ENCODE data around the gene KLK12. TPM values are rescaled to one million over a fixed set of nuclear protein-coding genes. Genes with fewer than 3 reads are reported as not detected.

KLK12 gene
- total and polyA plus RNA-seq, 2 donors (not counting 1 experiment from before 2014, with no cell fraction given) = not detected

DNA sequence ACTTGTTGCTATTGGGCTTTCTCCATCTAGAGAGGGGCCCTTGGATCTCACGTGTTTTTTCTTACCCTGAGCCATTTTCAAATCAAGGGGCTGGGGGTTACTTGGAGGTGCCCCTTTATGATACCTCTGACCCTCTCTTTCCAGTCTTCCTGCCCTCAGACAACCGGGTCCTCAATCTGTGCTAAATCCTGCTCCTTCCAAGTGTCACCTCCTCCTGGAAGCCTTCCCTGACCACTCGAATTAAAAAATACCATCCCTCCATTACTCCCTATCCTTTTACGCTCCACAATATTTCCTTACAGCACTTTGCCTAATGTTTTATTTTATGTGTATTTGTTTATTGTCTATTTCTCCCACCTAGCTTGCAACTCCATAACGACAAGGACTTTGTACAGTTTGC is 36.7 kb downstream of the KLK12 start:
- no peaks in the 10 kb centered on the region for H3K4me1 Mint-ChIP-seq
- H3K27me3 ChIP-seq (replicated peaks in 1 of 4; ENCODE audit: control extremely low read depth in 1 of 4, control insufficient read depth in 3 of 4, insufficient read depth in 4 of 4, low read length in 3 of 4) = peaks cover 0 to 26% (median 2%) of the 10 kb centered on the region in 4 experiments
- H3K79me2 ChIP-seq (ENCODE audit: control insufficient read depth, insufficient read depth, low read length) = no peaks in the 10 kb centered on the region
- H3K27ac ChIP-seq (ENCODE audit: low read length in 2 of 2) = no peak overlapping the region
- H3K4me3 ChIP-seq (ENCODE audit: control extremely low read depth in 1 of 5, extremely low read depth in 1 of 5, insufficient read depth in 1 of 5, low read depth in 2 of 5, low read length in 4 of 5) = no peak overlapping the region
- no peaks in the 10 kb centered on the region for H3K4me1 ChIP-seq (ENCODE audit: control insufficient read depth in 2 of 2, insufficient read depth in 2 of 2, low read length in 2 of 2)
- ChIA-PET CTCF (no interaction called here), POLR2A (no interaction called here)
- H3K27ac Mint-ChIP-seq = no peak overlapping the region
- no peak for ATAC-seq (ENCODE audit: low read depth)
- TF ChIP-seq, protein P1, sequence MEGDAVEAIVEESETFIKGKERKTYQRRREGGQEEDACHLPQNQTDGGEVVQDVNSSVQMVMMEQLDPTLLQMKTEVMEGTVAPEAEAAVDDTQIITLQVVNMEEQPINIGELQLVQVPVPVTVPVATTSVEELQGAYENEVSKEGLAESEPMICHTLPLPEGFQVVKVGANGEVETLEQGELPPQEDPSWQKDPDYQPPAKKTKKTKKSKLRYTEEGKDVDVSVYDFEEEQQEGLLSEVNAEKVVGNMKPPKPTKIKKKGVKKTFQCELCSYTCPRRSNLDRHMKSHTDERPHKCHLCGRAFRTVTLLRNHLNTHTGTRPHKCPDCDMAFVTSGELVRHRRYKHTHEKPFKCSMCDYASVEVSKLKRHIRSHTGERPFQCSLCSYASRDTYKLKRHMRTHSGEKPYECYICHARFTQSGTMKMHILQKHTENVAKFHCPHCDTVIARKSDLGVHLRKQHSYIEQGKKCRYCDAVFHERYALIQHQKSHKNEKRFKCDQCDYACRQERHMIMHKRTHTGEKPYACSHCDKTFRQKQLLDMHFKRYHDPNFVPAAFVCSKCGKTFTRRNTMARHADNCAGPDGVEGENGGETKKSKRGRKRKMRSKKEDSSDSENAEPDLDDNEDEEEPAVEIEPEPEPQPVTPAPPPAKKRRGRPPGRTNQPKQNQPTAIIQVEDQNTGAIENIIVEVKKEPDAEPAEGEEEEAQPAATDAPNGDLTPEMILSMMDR (IDR thresholded peaks at IDR 0.05) = no peak
- TF ChIP-seq EZH2 (IDR thresholded peaks at IDR 0.05; ENCODE audit: borderline replicate concordance, insufficient read depth, low read depth, low read length, poor library complexity, severe bottlenecking) = no peak
- intact Hi-C loops (cut with micrococcal nuclease) = no loop called here
- no peak for DNase-seq
- no peak overlapping the region for H3K4me3 Mint-ChIP-seq
- no peak overlapping the region for H2AFZ ChIP-seq (ENCODE audit: insufficient read depth, low read depth, low read length, poor library complexity, severe bottlenecking)
- no peaks in the 10 kb centered on the region for H3K9me3 Mint-ChIP-seq (ENCODE audit: insufficient read depth)
- H3K27me3 Mint-ChIP-seq = peaks cover 27% of the 10 kb centered on the region
- H3K36me3 ChIP-seq (replicated peaks in 1 of 2; ENCODE audit: control extremely low read depth in 1 of 2, control insufficient read depth in 1 of 2, extremely low read depth in 1 of 2, insufficient read depth in 2 of 2, low read length in 1 of 2) = no peaks in the 10 kb centered on the region
- no peak overlapping the region for H3K9ac ChIP-seq (ENCODE audit: low read length)
- H3K9me3 ChIP-seq (ENCODE audit: control extremely low read depth in 1 of 3, control insufficient read depth in 2 of 3, insufficient read depth in 1 of 3, low read length in 2 of 3) = peaks cover 0 to 26% (median 3%) of the 10 kb centered on the region in 3 donors
- WGBS (ENCODE audit: insufficient coverage) = 63% methylated on average over 1 of the region's 5 CpGs
- no peaks in the 10 kb centered on the region for H4K20me1 ChIP-seq (ENCODE audit: control insufficient read depth, insufficient read depth, low read length, poor library complexity, severe bottlenecking)
- no peak overlapping the region for H3K4me2 ChIP-seq (replicated peaks; ENCODE audit: low read depth, low read length, poor library complexity, severe bottlenecking)

DNA sequence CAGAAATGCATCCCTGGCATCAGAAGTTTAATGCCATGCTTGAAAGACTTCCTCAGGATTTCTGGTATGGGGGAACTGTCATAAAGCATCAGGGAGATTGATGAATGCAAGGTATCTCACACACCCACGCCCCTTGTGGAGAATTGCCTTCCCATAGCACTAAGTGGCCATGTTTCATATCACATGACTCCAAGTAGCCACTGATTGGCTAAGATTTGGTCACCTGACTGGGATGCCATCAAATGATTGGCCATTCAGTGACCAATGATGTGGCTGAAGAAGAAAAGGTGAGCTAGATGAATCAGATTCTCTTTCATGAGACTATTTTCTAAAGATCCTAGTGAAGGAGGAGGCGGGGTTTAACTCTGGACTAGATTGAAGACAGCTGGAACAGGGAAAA is 40.7 kb downstream of the KLK12 start:
- Histone ChIP-seq H2AFZ (ENCODE audit: insufficient read depth, low read depth, low read length, poor library complexity, severe bottlenecking) (no peak overlapping the region), H3K36me3 (replicated peaks in 1 of 2; ENCODE audit: control extremely low read depth in 1 of 2, control insufficient read depth in 1 of 2, extremely low read depth in 1 of 2, insufficient read depth in 2 of 2, low read length in 1 of 2) (no peaks in the 10 kb centered on the region), H3K4me1 (ENCODE audit: control insufficient read depth in 2 of 2, insufficient read depth in 2 of 2, low read length in 2 of 2) (no peaks in the 10 kb centered on the region), H3K9ac (ENCODE audit: low read length) (no peak overlapping the region), H3K4me3 (ENCODE audit: control extremely low read depth in 1 of 5, extremely low read depth in 1 of 5, insufficient read depth in 1 of 5, low read depth in 2 of 5, low read length in 4 of 5) (no peak overlapping the region), H3K4me2 (replicated peaks; ENCODE audit: low read depth, low read length, poor library complexity, severe bottlenecking) (no peak overlapping the region), H3K79me2 (ENCODE audit: control insufficient read depth, insufficient read depth, low read length) (no peaks in the 10 kb centered on the region), H3K27me3 (replicated peaks in 1 of 4; ENCODE audit: control extremely low read depth in 1 of 4, control insufficient read depth in 3 of 4, insufficient read depth in 4 of 4, low read length in 3 of 4) (peaks cover 0 to 5% (median 1%) of the 10 kb centered on the region in 4 experiments), H3K27ac (ENCODE audit: low read length in 2 of 2) (no peak overlapping the region), H4K20me1 (ENCODE audit: control insufficient read depth, insufficient read depth, low read length, poor library complexity, severe bottlenecking) (no peaks in the 10 kb centered on the region), H3K9me3 (ENCODE audit: control extremely low read depth in 1 of 3, control insufficient read depth in 2 of 3, insufficient read depth in 1 of 3, low read length in 2 of 3) (peaks cover 0 to 5% (median 3%) of the 10 kb centered on the region in 3 donors)
- intact Hi-C loops (cut with micrococcal nuclease) = no loop called here
- ChIA-PET POLR2A (no interaction called here), CTCF (no interaction called here)
- no peak for TF ChIP-seq EZH2 (IDR thresholded peaks at IDR 0.05; ENCODE audit: borderline replicate concordance, insufficient read depth, low read depth, low read length, poor library complexity, severe bottlenecking)
- TF ChIP-seq, protein P1 (IDR thresholded peaks at IDR 0.05) = no peak
- Mint-ChIP-seq H3K4me1 (no peaks in the 10 kb centered on the region), H3K27me3 (peaks cover 32% of the 10 kb centered on the region), H3K27ac (no peak overlapping the region), H3K9me3 (ENCODE audit: insufficient read depth) (no peaks in the 10 kb centered on the region), H3K4me3 (no peak overlapping the region)
- ATAC-seq (ENCODE audit: low read depth) (no peak), DNase-seq (no peak)
- WGBS (ENCODE audit: insufficient coverage) = no CpG with 5 or more reads among the region's 2 CpGs
